HG02798 (cell line): Measurements from ENCODE around the gene CRIP1.

ENCODE experiments used
- ATAC-seq: cut with Tn5 transposase; IDR thresholded peaks from one replicate; pipeline ENCODE4 v1.9.1; 2021; ENCODE audit warnings: mild to moderate bottlenecking; ENCODE audit not compliant: unreplicated experiment, poor library complexity

Gene CRIP1, protein sequence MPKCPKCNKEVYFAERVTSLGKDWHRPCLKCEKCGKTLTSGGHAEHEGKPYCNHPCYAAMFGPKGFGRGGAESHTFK

DNA sequence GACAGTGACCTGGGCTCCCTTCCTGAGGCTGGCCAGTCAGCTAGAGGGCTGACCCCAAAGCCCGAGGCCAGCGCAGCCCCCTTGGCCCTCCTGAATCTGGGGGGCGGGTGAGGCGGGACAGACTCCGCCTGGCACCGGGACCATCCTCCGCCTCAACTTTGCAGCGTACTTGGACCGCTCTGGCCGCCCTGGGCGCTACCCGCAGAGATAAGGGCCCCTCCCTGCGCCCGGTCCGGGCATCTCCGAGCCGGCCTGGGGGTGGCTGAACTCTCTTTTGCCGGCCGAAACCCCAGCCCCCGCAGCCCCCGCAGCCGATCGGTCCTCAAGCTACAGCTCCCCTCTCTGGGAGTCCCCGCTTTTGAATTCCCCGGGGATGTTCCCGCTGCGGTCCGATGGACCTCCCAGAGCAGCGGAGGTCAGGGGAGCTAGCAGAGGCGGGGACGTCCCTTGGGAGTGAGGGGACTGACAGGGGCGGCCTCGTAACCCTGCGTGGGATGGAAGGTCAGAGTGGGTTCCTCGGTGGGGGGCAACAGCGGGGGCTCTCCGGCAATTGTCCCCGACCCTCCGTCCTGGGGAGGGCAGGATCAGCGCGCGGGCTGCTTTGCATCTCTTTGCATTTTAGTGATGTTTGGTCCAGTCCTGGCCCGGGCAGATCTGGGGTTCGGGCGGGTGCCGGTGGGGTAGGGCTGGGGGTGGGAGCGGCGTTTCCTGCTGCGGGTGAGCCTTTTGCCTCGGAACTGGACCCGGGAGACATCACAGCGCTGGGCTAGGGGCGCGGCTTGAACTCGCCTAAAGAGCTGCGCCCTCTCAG lies at the start of gene CRIP1:
Gene CRIP1 (plus strand): TSS at position 724 of the 811 bp plus-strand sequence. CDS start 374 bp downstream, outside the sequence.
- ATAC-seq: no peak

DNA sequence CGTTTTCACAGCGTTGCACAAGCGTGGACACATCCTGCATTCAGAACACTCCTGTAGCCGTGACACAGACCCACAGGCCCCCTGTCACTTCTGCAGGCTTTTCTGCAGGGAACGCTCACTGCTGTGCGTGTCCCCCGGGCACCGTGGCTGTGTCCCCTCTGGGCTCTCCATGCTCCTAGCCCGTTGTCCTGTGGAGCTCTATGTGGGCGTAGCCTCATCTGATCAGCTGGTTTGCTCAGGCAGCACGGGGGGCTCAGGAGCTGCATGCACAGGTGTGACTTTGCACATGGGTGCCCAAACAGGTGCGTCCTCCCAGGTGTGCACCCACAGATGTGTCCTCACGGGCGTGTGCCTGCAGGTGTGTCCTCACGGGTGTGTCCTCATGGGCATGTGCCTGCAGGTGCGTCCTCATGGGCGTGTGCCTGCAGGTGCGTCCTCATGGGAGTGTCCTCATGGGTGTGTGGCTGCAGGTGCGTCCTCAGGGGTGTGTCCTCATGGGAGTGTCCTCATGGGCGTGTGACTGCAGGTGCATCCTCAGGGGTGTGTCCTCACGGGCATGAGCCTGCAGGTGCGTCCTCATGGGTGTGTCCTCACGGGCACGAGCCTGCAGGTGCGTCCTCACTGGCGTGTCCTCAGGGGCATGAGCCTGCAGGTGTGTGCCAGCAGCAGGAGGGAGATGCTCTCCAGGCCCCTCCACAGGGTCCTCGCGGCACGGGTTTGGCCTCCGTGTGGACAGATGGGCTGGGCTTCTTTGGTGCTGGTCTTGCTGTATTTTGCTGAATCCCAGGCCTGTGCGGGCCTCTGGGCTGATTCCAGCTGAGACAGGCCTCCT lies 49.6 kb upstream of the CRIP1 start:
- ATAC-seq: no peak

DNA sequence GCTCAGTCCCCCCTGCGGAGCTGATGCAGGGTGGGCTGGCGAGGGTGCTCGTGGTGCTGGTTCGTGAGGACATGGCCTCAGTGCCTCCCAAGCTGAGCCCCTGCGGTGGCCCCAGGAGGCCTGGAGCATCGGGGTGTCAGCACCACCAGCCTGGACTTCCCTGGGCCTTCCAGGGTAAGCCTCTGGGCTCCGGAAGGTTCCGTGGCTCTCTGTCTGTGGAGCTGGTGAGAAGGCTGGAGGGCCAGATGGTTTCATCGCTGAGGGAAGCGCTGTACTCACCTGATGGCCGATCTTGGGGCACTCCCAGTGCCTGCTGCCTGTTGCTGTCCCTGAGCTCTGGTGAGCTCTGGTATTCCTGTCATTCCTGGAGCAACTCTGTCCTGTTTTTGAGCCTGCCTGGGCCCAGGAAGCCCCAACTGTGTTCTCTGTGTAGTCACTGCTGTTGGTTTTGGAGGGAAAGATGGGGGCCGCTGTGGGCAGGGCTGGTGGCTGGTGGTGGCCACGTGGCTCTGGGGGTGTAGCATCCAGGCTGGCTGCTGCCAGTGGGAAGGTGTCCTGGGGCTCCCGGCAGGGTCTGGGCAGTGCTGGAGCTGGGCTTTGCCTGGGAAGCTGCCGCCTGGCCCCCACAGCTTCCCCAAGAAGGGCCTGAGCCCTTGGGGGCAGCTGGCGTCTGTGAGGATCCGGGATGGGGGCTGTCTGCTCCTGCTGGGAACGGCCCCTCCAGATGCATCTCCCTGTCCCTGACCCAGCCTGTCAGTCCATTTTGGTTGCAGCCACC lies 48.8 kb upstream of the CRIP1 start:
- no peak for ATAC-seq

DNA sequence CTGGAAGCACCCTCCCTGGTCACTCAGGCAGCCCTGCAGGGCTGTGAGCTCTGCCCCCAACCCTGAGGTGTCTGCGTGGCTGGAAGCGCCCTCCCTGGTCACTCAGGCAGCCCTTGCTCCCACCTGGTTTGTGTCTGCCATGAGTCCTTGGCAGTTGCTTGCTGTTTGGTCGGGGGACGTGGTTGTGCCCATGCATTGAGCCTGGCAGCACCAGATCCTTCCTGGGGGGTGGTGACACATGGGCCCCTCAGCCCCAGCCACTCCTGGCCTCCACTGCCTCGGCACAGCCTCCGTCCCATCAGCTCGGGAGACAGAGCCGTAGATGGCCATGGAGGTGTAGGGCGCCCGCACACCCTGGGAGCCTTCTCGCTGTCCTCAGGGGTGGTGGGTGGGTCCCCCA lies 47.5 kb upstream of the CRIP1 start:
- ATAC-seq: no peak

DNA sequence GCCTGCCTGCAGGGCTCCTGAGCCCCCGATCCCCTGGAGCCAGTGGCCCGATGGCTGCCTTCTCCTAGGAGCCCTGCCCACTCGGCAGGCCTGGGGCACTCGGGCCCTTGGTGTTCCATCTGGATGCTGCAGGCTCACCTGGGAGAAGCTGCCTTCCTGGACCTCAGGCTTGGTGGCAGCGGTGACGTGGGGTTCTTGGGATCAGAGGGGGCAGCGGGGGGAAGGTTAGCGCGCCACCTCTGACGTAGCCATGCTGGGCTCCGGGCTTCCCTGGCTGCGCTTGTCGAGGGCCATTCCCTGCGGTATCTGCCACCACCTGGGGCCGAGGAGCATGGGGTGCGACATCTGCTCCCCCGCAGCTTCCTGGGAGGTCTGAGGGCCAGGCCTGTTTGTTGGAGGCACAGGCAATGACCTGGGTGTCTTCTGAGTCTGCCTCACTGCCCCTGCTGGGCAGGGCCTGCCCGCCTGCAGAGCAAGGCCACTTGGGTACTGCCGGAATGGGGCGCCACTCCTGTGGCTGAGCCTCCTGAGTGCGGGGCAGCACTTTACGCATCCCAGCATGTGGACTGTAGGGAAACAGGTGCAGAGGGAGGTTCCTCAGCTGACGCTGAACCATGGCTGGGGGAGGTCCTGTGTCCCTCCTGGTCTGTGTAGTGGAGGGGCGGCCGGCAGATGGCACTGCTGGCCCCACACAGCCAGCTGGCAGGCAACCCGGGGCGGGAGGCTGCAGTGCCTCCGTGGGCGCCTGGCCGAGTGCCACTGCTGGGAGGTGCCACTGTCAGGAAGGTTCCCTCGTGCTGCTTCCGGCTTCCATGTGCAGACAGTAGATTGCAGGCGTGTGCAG lies 46.8 kb upstream of the CRIP1 start:
- ATAC-seq: no peak

DNA sequence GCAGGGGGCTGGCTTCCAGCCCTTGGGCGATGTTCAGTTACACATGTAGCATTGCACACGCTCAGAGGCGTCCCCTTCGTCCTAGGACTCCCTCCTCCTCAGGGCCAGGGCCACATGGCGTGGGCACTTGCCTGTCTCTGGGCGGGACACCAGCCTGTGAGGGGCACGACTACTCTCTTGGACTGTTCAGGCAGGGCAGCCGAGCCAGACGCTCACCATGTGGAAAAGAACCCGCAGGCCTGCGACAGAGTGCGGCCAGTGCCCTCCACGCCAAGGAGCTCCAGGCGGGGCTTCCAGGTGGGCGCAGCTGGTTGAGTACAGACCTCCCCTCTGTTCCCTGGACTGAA lies 46.2 kb upstream of the CRIP1 start:
- no peak for ATAC-seq

DNA sequence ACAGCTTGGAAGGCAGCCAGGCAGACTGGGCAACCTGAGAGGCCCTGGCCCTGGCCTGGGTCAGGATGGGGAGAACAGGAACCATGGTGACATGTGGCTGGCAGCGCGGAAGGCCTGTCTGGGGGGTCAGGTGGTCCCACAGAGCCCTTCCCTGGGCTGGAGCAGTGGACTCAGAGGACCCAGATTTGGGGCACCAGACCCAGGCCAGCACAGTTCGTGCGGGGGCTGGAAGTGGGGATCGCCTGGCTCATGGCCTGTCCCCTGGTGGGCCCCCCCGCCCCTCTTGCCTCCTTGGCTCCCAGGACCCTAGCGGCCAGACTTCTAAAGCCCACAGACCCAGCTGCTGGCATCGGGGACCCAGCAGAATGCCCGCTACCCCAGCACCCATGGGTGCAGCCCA lies 45.7 kb upstream of the CRIP1 start:
- ATAC-seq: no peak

DNA sequence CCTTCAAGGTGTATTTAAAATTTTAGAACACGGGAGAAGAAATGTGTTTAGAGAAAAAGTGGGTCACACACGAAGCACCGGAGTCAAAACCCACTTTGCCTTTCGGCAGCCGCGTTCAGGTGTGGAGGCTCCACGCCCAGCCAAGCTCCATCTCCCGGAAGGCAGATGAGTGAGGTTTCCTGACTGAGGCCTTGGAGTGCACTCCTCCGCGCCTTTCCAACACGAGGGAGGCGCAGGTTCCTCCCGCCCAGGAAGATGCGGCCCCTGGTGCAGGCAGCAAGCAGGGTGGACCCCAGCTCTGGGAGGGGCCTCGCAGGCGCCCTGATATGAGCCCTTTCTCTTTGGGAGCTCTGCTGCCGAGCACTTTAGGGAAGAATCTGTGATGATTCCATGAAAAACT lies 44.6 kb upstream of the CRIP1 start:
- ATAC-seq: no peak

DNA sequence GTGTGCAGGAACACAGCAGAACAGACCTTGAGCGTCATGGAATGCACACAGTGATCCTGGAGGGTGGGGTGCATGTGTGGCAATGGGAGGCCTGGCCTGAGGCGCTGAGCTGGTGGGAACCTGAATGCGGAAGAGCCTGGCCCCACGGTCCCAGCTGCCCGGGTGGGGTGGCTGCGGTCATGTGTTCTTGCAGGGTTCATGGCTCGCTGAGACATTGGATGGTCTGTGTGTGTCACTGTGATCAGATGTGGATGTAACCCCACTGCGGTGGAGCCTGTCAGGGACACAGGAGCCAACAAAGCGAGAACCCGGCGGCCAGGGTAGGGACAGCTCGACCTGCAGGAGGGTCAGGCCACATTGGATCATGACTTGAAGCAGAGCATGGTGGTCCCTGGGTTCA lies 43.9 kb upstream of the CRIP1 start:
- ATAC-seq: no peak

DNA sequence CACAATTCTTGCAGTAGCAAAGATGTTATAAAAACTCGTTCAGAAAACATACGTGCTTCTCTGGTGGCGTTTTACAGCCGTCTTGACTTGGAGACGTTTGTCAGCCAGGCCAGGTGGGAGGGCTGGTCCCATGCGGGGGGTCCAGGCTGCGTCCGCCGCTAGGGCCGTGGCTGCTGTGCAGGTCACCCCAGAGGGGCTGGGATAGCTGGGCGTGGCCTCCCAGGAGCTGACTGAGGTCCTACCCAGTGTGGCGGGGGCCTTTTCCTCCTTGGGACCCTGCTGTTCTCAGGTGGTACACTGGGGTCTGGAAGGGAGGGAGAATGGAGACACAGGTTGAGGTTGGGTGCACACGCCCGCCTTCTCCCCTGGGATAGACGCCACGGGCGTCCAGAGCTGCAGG lies 41.8 kb upstream of the CRIP1 start:
- ATAC-seq: no peak

DNA sequence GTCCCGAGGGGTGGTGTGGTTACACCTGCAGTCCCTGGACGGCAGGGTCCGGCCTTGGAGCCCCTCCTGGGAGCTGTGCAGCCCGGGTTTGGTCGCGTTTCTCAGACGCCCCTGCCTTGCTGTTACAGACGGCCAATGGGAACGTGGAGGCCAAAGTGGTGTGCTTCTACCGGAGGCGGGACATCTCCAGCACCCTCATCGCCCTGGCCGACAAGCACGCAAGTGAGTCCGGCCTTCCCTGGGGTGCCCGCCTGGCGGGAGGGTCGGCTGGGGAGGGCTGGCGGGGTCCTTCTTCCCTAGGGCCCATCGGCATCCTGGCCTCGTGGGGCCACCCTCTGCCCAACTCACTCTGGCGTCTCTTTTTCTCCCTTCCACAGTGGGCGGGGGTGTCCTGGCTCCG lies 41.4 kb upstream of the CRIP1 start:
- no peak for ATAC-seq

DNA sequence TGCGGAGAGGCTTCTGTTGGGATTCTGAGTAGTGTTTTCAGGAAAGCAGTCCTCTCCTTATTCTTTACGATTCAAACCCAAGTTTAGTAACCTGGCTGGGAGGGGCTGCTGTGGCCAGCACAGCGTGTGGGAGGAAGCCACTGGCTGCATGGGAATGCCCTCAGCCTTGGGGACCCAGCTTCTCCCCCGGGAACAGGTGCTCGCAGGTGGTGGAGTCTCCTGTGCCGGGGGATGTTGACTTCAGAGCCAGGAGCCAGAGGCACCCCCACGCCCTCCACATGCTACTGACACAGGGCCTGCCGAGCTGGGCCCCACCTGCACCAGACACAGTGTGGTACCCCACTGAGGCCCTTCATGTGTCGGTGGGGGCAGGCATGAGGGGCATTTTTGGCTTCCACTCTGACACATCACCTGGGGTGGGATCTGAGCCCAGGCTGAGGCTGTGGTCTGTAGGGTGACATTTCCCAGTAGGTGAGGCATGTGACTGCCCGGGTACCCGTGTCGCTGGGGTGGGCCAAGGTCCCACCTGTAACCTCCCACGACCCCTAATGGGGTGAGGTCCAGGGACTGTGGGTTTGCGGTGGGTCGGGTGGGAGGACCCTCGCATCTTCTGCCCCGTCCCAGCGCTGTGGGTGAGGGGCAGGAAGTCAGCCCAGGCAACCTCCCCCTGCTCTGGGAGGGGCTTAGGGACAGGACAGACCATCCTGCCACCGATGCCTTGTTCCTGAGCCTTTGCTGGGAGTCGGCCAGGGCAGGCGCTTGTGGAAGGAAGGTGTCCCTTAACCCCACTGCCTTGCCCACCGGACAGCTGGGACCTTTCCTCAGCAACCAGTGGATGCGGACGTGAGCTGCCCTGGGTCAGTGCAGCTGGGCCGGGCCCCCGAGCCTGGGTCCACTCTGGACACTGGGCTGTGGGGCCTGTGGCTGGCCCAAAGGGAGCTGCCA lies 40.5 kb upstream of the CRIP1 start:
- ATAC-seq: no peak

DNA sequence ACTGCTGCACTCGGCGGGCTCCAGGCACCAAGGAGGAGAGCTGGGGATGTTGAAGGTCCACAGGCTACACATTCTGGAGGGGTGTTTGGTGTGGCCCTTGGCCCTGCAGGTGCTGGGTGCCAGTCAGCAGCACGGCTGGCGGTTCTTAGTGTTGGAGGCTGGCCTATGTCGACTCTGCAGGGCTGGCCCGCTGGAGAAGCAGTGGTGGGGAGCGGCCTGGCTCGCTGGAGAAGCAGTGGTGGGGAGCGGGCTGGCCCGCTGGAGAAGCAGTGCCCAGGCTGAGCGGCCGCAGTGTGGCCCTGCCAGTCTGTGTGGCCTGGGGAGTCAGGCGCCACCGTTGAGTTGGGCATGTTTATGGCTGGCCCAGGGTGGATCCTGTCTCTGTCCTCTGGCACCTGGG lies 39.7 kb upstream of the CRIP1 start:
- ATAC-seq: no peak

DNA sequence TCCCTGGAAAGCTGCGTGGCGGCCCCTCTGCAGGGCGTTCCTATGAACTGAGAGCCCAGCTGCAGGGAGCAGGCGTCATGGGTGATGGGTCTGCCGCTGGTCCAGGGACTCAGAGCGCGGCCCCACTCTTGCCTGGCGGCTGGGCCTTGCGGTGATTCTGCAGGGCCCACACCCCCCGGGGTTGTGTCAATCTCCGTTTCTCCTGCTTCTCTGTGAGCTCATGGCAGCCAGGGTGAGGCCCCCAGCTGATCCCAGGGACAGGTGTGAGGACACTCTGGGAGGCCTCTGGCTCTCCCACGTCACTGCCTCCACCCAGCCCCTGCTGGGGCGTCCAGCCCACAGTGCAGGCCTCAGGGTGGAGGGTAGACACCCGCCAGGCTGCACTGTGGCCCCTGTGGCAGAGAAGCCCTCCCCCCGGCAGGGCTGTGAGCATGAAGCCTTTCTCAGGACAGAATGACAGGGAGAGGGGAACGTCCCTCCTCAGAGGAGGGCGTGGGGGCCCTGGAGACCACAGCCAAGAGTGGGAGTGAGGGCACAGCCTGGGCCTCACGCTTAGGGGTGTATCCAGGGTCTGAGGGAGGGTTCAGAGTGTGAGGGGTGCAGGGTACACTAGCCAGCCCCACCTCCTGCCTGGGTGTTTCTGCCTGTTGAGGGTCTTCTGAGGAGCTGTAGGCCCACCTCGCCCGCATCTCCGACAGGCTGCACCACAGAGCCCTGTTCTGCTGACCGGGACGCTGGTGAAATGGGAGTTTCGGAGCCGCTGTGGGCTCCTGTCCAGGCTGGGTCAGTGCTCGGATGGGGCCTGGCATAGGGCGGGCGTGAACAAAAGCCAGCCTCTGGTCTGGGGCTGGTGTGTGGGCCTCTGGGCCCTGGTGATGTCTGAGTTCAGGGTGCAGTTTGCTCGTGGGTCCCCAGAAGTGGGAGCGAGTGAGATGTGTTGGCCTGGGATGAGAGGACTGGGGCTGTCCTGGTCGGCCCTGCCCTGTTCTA lies 38.7 kb upstream of the CRIP1 start:
- no peak for ATAC-seq

DNA sequence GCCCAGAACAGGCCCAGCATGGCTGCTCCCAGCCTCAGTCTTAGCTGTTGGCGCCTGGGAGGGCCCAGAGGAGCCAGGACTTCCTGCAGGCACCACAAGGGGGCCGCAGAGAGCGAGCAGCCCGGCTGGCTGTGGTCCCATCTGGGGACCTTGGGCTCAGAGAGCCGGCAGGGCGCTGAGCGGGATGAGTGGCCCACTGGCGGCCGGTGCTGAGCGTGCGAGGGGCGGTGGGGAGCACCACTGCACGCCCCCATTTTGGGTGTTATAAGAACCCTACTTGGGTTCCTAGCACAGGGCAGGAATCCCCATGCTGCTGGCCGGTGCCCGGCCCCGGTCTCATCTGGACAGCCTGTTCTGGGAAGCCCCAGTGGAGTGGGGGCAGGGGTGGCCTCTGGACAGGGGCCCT lies 38.0 kb upstream of the CRIP1 start:
- peak; percentile 53 for ATAC-seq

DNA sequence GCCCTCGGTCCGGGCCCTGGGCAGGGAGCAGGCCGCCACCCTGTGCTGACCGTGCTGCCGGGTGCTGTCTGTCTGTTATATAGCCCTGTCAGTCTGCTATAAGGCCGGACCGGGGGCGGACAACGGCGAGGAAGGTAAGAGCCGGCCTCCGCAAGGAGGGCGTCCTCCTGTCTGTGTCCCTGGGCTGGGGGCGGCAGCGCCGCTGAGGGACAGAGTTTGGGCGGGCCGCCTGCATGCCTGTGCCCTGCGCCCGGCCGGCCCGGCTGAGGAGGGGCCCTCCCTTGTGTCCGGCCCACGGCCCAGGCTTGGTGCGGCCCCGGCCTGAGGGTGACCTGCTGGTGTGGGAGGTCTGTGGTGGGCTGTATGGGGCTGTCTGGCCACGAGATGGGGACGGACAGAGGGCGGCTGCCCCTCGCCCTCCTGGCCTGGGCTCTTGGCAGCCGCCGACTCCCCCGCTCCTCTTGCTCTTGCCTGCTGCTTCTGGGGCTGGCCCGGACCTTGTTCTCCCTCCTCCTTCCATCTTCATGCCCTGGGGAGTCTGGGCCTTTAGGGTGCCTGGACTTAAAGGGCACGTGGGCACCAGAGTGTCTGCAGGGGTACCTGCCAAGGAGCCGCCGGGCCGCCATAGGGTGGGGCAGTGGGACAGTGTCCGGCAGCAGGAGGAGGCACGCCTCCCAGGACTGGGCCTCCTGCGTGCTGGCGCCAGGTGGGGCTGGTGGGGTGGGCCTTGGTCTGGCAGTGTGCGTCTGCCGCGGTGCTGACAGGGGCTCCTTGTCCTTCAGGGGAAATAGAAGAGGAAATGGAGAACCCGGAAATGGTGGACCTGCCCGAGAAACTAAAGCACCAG lies 37.2 kb upstream of the CRIP1 start:
- ATAC-seq: no peak

DNA sequence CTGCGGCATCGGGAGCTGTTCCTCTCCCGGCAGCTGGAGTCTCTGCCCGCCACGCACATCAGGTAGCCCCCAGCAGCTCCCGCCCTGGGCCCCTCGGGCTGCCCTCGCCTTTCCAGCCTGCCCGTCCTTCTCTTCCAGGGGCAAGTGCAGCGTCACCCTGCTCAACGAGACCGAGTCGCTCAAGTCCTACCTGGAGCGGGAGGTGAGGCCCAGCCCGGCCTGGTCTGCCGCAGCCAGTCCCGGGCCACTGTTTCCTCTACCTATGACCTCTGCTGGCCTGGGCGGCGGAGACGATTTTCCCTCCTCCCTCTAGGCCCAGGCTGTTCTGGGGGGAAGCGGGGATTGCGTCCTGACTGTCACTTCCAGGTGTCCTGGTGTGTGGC lies 36.6 kb upstream of the CRIP1 start:
- ATAC-seq: no peak
